SW480 (cell line): ENCODE measurements around the gene VAMP1.
"Not testable (repeated sequence)": the region's sequence is repeated elsewhere in the genome, so short reads cannot be mapped to it uniquely, and the experiment has no call there.

Source experiments
- DNase-seq: peaks from one replicate; pipeline ENCODE4 v3.0.0-alpha.2; 2016; ENCODE audit warnings: low spot score

Gene VAMP1

GRCh38 chr12:6469609-6470374 is 685 bp downstream of the VAMP1 start:
- peak; percentile 20 for DNase-seq

GRCh38 chr12:6469092-6469491 is 1.4 kb downstream of the VAMP1 start:
- DNase-seq = no peak

DNA sequence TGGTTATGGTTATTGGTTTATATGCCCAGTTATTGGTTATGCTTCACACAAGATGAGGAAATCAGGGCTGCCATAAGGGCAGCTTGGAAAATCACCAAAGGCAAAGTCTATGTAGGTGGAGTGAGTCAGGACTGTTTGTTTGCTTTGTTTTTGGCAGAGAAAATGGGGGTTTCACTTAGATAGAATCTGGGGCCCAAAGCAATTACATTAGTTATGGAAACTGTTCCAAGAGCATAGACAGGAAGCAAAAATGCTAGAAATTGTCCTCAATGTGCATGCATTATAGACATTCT is 2.2 kb downstream of the VAMP1 start:
- no peak for DNase-seq

- DNase-seq = not testable (repeated sequence)
These were observed 2.8 kb downstream of the VAMP1 start for GRCh38 chr12:6467571-6468282.

GRCh38 chr12:6466751-6467150 is 3.7 kb downstream of the VAMP1 start:
- DNase-seq = not testable (repeated sequence)

GRCh38 chr12:6466184-6466573 is 4.3 kb downstream of the VAMP1 start:
- DNase-seq = no peak

DNA sequence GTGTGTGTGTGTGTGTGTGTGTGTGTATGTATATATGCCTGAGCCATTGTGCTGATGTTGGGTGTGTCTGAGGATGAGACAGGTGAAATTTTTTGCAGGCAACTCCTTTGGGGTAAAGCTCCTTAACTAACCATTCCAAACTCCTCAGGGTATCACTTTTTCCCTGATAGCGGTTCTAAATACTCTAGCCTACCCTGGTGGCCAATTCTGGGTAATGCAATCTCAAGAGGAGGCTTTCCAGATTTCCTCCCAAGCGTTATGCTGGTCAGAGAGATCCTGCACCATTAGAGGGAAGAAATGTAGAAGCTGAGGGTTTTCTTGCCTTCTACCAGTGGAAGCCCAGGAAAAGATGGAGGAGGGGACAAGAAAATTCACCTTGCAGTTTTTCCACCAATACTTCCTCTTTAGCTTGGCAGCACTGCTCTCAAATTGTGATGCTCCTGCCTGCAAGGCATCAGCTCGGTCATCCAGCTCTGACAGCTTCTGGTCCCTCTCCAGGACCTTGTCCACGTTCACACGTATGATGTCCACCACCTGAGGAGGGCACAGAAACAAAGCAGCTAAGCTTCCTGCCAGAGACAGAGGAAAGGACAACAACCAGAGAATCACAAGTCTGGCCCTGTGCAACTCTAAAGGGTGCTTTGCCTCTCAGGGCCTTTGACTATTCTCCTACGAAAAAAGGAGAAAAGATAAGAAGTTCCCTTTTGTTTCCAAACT is 4.9 kb downstream of the VAMP1 start:
- DNase-seq = peak; percentile 71

GRCh38 chr12:6464531-6464930 is 5.9 kb downstream of the VAMP1 start:
- no peak for DNase-seq

- no peak for DNase-seq
These were observed 6.6 kb downstream of the VAMP1 start for GRCh38 chr12:6463858-6464257.

DNA sequence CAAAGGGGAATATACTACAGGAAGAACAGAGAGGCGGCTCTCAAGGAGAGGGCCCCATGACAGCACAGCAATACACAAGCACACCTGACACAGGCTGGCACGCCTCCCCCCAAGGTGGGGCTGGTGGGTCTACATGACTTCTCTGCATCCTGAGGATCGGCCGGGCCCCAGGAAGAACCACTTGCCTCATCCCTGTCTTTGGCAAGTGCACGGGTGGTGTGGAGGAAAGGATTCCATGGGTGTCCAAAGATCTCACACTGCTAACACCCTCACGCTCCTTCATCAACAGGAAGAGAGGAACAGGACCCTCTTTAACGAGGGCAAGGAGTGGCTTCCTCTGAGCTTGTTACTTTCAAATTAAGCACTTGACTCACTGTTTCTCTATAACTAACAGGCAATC is 7.3 kb downstream of the VAMP1 start:
- DNase-seq = no peak

GRCh38 chr12:6462234-6462995 is 8.1 kb downstream of the VAMP1 start:
- DNase-seq = no peak

GRCh38 chr12:6461401-6462233 is 8.9 kb downstream of the VAMP1 start:
- DNase-seq = no peak

GRCh38 chr12:6460751-6461371 is 9.6 kb downstream of the VAMP1 start:
- no peak for DNase-seq

DNA sequence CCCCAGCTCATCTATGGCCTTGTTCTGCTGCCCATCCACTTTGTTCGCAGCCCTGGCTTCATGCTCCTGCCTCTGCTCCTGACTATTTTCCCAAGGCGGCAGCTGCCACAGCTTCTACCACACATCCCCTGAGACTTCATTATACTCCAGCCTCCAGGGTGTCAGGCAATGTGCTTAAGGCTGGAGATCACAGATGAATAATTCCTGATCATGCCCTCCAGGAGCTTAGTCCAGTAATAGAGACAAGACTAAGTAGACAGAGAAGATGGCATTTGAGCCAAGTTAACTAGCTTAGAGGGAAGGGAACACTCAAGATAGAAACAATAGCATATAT is 11.5 kb downstream of the VAMP1 start:
- DNase-seq = no peak

DNA sequence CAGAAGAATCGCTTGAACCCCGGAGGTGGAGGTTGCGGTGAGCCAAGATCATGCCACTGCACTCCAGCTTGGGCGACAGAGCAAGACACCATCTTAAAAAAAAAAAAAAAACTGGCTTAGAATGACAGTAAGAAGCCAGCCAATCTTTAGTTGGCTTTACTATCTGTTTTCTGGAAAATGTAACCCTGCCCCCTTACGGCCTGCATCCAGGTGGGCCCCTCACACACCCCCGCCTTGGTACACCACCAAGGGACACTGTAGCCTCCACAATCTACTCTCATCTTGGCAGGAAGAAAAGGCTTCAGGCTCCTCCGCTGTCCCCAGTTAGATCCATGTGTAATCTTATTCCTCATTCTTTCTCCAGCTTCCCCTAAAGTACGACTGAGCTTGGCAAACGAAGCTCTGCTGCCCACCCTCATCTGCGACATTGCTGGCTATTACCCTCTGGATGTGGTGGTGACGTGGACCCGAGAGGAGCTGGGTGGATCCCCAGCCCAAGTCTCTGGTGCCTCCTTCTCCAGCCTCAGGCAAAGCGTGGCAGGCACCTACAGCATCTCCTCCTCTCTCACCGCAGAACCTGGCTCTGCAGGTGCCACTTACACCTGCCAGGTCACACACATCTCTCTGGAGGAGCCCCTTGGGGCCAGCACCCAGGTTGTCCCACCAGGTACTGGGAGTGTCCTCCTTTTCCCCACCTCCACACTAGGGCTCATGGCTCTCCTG is 12.0 kb downstream of the VAMP1 start:
- no peak for DNase-seq

DNA sequence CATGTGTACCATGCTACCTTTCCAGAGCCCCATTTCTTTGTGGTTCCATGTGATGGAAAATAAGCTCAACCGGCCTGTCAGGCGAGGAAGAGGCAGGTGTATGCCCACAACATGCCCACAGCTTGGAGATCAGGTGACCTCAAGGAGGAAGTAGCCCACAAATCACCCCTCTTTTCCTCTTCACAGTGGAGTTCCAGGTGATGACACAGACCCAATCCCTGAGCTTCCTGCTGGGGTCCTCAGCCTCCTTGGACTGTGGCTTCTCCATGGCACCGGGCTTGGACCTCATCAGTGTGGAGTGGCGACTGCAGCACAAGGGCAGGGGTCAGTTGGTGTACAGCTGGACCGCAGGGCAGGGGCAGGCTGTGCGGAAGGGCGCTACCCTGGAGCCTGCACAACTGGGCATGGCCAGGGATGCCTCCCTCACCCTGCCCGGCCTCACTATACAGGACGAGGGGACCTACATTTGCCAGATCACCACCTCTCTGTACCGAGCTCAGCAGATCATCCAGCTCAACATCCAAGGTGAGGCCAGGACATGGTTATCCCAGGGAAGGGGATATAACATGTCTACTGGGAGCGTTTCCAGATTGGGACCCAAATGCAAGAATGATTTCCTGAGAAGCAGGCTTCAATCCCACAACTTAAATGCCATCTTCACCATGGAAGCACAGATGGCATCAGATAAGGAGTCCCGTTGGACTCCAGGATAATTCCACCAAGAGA is 13.1 kb downstream of the VAMP1 start:
- no peak for DNase-seq

- DNase-seq = peak; percentile 44
These were observed 17.4 kb downstream of the VAMP1 start for GRCh38 chr12:6452944-6453630.

DNA sequence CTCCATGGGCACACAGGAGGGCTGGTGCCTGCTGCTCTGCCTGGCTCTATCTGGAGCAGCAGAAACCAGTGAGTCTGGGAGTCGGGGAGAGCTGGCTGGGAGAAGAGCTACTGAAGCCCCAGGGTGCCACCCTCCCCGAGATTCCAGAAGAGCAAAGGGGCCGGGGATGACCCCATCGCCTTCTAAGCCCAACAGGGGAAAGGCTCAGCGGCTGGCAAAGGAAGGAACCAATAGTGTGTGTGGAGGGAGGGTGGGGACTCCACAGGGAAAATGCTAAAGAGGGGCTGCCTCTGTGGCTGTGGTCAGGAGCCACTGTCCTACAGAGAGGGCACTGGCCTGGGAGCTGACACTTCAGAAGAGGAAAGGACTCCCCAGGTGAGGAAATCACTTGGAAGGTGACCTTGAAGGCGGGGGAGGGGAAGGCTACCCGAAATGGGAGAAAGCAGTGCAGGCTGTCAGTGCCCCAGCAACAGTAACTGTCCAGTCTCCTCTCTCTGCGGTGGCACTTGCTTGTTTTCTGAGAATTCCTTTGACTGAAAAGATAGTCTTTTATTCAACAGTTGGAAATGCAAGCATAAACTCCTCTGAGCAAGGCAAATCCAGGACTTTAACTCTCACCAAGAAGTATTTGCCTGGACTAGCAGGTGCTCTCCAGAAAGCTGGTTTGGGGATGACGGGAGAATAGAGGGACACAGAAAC is 18.1 kb downstream of the VAMP1 start:
- DNase-seq = no peak
